CD4-positive, alpha-beta T cell (primary cell): ENCODE results near the gene PCBP2. TPM values are rescaled to one million over a fixed set of nuclear protein-coding genes. Genes with fewer than 3 reads are reported as not detected.
"Not testable (repeated sequence)": the region's sequence is repeated elsewhere in the genome, so short reads cannot be mapped to it uniquely, and the experiment has no call there.

Source experiments
- ATAC-seq: fragments of 200-7000 bp; cut with Tn5 transposase; one replicate; pipeline ENCODE4 v1.10.0; 2022; ENCODE audit warnings: mild to moderate bottlenecking; ENCODE audit not compliant: poor library complexity
- CTCF ChIA-PET: fragments of 350-600 bp; sonication (Branson Sonifier 250); formaldehyde crosslinking; loops from one replicate; lab custom pipeline; 2021; ENCODE audit warnings: antibody characterized with exemption, inconsistent platforms; lab: Charles Lee
- POLR2A ChIA-PET: fragments of 350-600 bp; sonication (Branson Sonifier 250); formaldehyde crosslinking; loops from one replicate; lab custom pipeline; 2021; ENCODE audit warnings: antibody characterized with exemption, inconsistent platforms; lab: Charles Lee
- DNase-seq, 14 experiments: peaks; one replicate each; pipeline ENCODE4 v3.0.0-alpha.2; 2013 to 2020; ENCODE audit warnings: mixed read lengths in 2 of 14
- H3K27ac ChIP-seq, 2 donors: one replicate each; pipeline versions ENCODE4 v1.5.1 to v1.7.0; 2013; ENCODE audit warnings: low read length in 2 of 2, low read depth in 1 of 2, mild to moderate bottlenecking in 1 of 2
- H3K27me3 ChIP-seq, 2 experiments: 1 replicate in 1 of 2; 2 replicates in 1 of 2; pipeline versions ENCODE4 v1.6.1 to v1.7.0; 2013; ENCODE audit warnings: low read length in 2 of 2, control low read depth in 1 of 2, mild to moderate bottlenecking in 1 of 2, moderate library complexity in 1 of 2; ENCODE audit not compliant: insufficient read depth in 2 of 2, control insufficient read depth in 1 of 2
- H3K36me3 ChIP-seq: one replicate; pipeline ENCODE4 v1.6.1; 2013; ENCODE audit warnings: low read length, control low read depth; ENCODE audit not compliant: insufficient read depth
- H3K4me1 ChIP-seq: one replicate; pipeline ENCODE4 v1.6.1; 2013; ENCODE audit warnings: low read length, control low read depth; ENCODE audit not compliant: insufficient read depth
- H3K4me3 ChIP-seq: one replicate; pipeline ENCODE4 v1.5.1; 2013; ENCODE audit warnings: mild to moderate bottlenecking, low read length, moderate library complexity
- H3K9me3 ChIP-seq, 2 experiments: 1 replicate in 1 of 2; 2 replicates in 1 of 2; pipeline versions ENCODE4 v1.6.1 to v1.7.0; 2013; ENCODE audit warnings: low read length in 2 of 2, mild to moderate bottlenecking in 2 of 2, control low read depth in 1 of 2, moderate library complexity in 1 of 2; ENCODE audit not compliant: control insufficient read depth in 1 of 2, insufficient read depth in 1 of 2
- H3K27ac Mint-ChIP-seq: one replicate; pipeline ENCODE4 v1.8.0; 2020; ENCODE audit warnings: mixed read lengths
- H3K27me3 Mint-ChIP-seq: one replicate; pipeline ENCODE4 v1.8.0; 2021; ENCODE audit warnings: mixed read lengths
- H3K36me3 Mint-ChIP-seq: one replicate; pipeline ENCODE4 v1.8.0; 2021; ENCODE audit warnings: low read depth, mixed read lengths
- H3K4me1 Mint-ChIP-seq: one replicate; pipeline ENCODE4 v1.8.0; 2021; ENCODE audit warnings: low read depth, mixed read lengths
- H3K4me3 Mint-ChIP-seq: one replicate; pipeline ENCODE4 v1.8.0; 2020; ENCODE audit warnings: mild to moderate bottlenecking, mixed read lengths
- H3K9me3 Mint-ChIP-seq: one replicate; pipeline ENCODE4 v1.8.0; 2020; ENCODE audit warnings: mixed read lengths
- intact Hi-C, 2 experiments: fragments of 100-400 bp; cut with DNase I in 1 of 2; cut with micrococcal nuclease in 1 of 2; formaldehyde crosslinking; loops; one replicate each; pipeline versions ENCODE4 v1.15.1 to v1.9.0; 2023 to 2025; cut with DNase I, micrococcal nuclease
- total RNA-seq, 174 experiments: library from RNA in 2 of 174; stranded (reverse) in 2 of 174; gene quantifications; one replicate each; pipeline ENCODE4 v1.2.3 and lab custom pipeline; 2021 to 2026
- TF ChIP-seq, protein P1 (sequence below): fragments of 200-600 bp; IDR thresholded peaks from one replicate; pipeline ENCODE4 v1.8.0; 2022; ENCODE audit warnings: antibody characterized with exemption, mild to moderate bottlenecking

Gene PCBP2
- total RNA-seq, 2 experiments from 2014 or later = 1,331 to 1,359 TPM

DNA sequence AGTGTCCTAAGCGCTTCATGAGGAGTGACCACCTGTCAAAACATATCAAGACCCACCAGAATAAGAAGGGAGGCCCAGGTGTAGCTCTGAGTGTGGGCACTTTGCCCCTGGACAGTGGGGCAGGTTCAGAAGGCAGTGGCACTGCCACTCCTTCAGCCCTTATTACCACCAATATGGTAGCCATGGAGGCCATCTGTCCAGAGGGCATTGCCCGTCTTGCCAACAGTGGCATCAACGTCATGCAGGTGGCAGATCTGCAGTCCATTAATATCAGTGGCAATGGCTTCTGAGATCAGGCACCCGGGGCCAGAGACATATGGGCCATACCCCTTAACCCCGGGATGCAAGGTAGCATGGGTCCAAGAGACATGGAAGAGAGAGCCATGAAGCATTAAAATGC lies 41.0 kb upstream of the PCBP2 start:
- Mint-ChIP-seq H3K4me1 (peaks cover 36% of the 10 kb centered on the region), H3K27ac (no peak overlapping the region), H3K27me3 (no peaks in the 10 kb centered on the region), H3K36me3 (peaks cover 76% of the 10 kb centered on the region), H3K4me3 (no peak overlapping the region), H3K9me3 (no peaks in the 10 kb centered on the region)
- Histone ChIP-seq H3K4me3 (no peak overlapping the region), H3K36me3 (peaks cover 71% of the 10 kb centered on the region), H3K4me1 (no peaks in the 10 kb centered on the region), H3K9me3 (no peaks in the 10 kb centered on the region), H3K27me3 (no peaks in the 10 kb centered on the region), H3K27ac (no peak overlapping the region)
- no peak for ATAC-seq
- no peak for DNase-seq
- ChIA-PET POLR2A (no interaction called here), CTCF (interaction anchor here (0.9 to 2.3 kb wide), 2 partner anchors 10 to 59 kb away, joined by 3 to 10 read pairs; no protein-coding TSS in a partner anchor)
- TF ChIP-seq, protein P1, sequence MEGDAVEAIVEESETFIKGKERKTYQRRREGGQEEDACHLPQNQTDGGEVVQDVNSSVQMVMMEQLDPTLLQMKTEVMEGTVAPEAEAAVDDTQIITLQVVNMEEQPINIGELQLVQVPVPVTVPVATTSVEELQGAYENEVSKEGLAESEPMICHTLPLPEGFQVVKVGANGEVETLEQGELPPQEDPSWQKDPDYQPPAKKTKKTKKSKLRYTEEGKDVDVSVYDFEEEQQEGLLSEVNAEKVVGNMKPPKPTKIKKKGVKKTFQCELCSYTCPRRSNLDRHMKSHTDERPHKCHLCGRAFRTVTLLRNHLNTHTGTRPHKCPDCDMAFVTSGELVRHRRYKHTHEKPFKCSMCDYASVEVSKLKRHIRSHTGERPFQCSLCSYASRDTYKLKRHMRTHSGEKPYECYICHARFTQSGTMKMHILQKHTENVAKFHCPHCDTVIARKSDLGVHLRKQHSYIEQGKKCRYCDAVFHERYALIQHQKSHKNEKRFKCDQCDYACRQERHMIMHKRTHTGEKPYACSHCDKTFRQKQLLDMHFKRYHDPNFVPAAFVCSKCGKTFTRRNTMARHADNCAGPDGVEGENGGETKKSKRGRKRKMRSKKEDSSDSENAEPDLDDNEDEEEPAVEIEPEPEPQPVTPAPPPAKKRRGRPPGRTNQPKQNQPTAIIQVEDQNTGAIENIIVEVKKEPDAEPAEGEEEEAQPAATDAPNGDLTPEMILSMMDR = no peak
- intact Hi-C loops = no loop called here

DNA sequence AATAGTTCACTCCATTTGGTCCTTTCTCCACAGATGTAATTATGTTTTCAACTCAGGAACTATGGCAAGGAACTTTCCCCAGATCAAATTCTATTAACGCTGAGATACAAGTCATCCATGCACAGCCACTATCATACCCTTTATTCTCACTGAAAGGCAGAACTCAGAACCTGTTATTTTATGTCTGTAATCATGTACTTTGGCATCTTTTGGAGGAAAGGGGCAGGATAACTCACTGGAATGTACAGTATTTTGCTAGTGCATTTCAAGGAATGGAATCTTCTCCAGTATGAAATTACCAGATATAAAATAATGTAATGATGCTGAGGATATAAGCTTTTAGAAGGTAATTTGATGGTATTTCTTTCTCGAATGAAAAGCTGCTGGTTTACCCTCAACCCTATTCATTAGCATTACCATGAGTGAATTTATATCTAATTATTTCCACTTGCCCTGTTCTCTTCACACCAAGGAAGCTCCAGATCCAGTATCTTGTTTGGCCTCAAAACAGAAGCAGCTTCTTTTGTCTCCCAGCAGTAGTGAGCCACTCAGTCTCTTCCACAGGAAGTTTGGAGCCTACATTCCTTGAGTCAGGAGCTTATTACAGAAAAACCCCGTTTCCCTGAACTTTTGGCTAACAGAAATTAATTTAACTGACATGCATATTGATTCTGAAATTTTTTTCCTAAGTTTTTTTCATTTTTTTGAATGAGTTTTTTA lies 38.3 kb upstream of the PCBP2 start:
- Mint-ChIP-seq H3K9me3 (no peaks in the 10 kb centered on the region), H3K27ac (peak overlapping the region; percentile 78), H3K4me3 (no peak overlapping the region), H3K27me3 (no peaks in the 10 kb centered on the region), H3K36me3 (peaks cover 60% of the 10 kb centered on the region), H3K4me1 (peaks cover 54% of the 10 kb centered on the region)
- Histone ChIP-seq H3K27me3 (no peaks in the 10 kb centered on the region), H3K36me3 (peaks cover 48% of the 10 kb centered on the region), H3K4me3 (no peak overlapping the region), H3K9me3 (no peaks in the 10 kb centered on the region), H3K4me1 (peaks cover 11% of the 10 kb centered on the region), H3K27ac (no peak overlapping the region)
- ATAC-seq = no peak
- ChIA-PET POLR2A (interaction anchor here (0.9 to 2.2 kb wide), 3 partner anchors 34 to 87 kb away, joined by 3 to 12 read pairs (median 3); partner anchors contain the start of genes SP1 and TARBP2), CTCF (interaction anchor here (0.5 kb wide), 1 partner anchor 9 kb away, joined by 3 read pairs; no protein-coding TSS in a partner anchor)
- intact Hi-C loops = no loop called here
- DNase-seq = no peak
- TF ChIP-seq, protein P1 = no peak

DNA sequence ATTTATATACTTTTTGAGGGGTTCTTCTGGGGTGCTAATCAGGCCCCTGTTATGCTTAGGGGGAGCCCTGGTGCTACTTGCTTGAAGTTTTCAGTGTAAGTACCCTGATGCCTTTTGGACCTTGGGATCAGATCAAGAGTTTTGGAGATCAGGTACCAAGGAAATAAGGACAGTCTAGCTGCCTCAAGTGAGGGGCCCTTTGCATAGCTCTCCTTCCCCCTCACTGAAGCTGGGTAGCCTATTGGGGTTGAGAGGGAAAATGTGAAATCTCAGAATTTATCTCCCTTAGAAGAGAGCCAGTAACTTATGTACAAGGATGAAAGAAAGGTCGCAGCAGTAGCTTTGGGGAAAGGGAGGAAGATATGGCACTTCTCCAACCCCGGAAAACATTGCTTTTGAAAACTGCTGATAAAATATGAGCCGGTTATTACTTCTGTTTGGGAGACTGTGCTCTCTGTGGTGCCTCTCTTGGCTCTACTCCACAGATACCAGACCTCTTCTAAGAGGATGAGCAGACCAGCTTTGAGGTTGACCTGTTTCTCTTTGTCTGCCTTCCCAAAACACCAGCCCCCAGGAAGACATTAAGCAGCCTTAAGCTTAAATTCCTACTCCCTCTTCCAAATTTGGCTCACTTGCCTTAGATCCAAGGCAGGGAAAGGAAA lies 37.0 kb upstream of the PCBP2 start:
- ATAC-seq (no peak), DNase-seq (no peak)
- intact Hi-C loops = no loop called here
- ChIA-PET CTCF (interaction anchor here (1.0 to 1.2 kb wide), 3 partner anchors 62 to 94 kb away, joined by 3 to 5 read pairs (median 4); partner anchors contain the start of gene AAAS), POLR2A (interaction anchor here (0.8 to 2.2 kb wide), 2 partner anchors 35 to 84 kb away, joined by 3 to 12 read pairs; partner anchors contain the start of genes MAP3K12 and SP1)
- peaks cover 36% of the 10 kb centered on the region for H3K36me3 ChIP-seq
- no peaks in the 10 kb centered on the region for H3K27me3 ChIP-seq
- Mint-ChIP-seq H3K9me3 (no peaks in the 10 kb centered on the region), H3K36me3 (peaks cover 48% of the 10 kb centered on the region), H3K27ac (peak overlapping the region; percentile 78), H3K4me1 (peaks cover 63% of the 10 kb centered on the region), H3K4me3 (no peak overlapping the region), H3K27me3 (no peaks in the 10 kb centered on the region)
- H3K4me1 ChIP-seq = peaks cover 11% of the 10 kb centered on the region
- no peak overlapping the region for H3K27ac ChIP-seq
- TF ChIP-seq, protein P1 = no peak
- H3K9me3 ChIP-seq = no peaks in the 10 kb centered on the region
- H3K4me3 ChIP-seq = no peak overlapping the region

DNA sequence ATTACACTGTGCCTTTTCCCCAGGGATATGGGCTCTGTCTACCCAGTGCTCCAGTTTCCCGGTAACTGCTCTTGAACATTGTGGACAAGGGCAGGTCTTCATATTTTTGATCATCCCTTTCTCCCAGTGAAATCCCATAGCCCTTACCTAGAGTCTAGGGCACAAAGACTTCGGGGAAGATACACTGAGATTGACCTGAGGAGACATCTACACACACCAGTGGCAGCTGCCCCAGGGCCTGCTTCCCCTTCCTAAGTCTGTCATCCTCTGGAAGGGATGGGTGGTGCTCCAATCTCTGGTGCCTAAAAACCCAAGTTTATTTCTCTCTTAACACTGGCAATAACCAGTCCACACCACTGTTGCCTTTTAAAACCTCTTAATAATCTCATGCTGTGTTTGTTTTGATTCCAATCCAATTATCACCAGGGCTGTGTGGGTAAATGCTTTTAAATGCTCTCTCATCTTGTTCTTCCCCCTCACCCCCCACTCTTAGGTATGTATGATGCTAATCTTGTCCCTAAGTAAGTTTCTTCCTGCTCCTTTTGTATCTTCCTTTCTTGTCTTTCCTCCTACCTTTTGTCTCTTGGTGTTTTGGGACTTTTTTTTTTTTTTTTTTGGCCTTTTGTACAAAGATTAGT lies 36.0 kb upstream of the PCBP2 start:
- ChIA-PET POLR2A (interaction anchor here (2.2 kb wide), 1 partner anchor 36 kb away, joined by 12 read pairs; the partner anchor contains the start of gene SP1), CTCF (interaction anchor here (1.1 to 2.7 kb wide), 3 partner anchors 63 to 95 kb away, joined by 3 to 11 read pairs (median 4); partner anchors contain the start of gene AAAS)
- H3K27ac ChIP-seq, H3K27me3 Mint-ChIP-seq, intact Hi-C loops, ATAC-seq, H3K4me3 Mint-ChIP-seq, H3K9me3 ChIP-seq, DNase-seq, H3K27me3 ChIP-seq, H3K4me3 ChIP-seq, H3K9me3 Mint-ChIP-seq: not testable (repeated sequence)
- peaks cover 11% of the 10 kb centered on the region for H3K4me1 ChIP-seq
- H3K36me3 Mint-ChIP-seq = peaks cover 39% of the 10 kb centered on the region
- H3K4me1 Mint-ChIP-seq = peaks cover 62% of the 10 kb centered on the region
- H3K27ac Mint-ChIP-seq = peak overlapping the region; percentile 78
- peaks cover 28% of the 10 kb centered on the region for H3K36me3 ChIP-seq
